HG02884 (cell line): ENCODE data around the gene LMF2.
"Not testable (repeated sequence)": the region's sequence is repeated elsewhere in the genome, so short reads cannot be mapped to it uniquely, and the experiment has no call there.

Experiments used
- ATAC-seq: cut with Tn5 transposase; IDR thresholded peaks from one replicate; pipeline ENCODE4 v1.9.1; 2021; ENCODE audit warnings: mild to moderate bottlenecking, moderate library complexity; ENCODE audit not compliant: unreplicated experiment

Gene LMF2, protein sequence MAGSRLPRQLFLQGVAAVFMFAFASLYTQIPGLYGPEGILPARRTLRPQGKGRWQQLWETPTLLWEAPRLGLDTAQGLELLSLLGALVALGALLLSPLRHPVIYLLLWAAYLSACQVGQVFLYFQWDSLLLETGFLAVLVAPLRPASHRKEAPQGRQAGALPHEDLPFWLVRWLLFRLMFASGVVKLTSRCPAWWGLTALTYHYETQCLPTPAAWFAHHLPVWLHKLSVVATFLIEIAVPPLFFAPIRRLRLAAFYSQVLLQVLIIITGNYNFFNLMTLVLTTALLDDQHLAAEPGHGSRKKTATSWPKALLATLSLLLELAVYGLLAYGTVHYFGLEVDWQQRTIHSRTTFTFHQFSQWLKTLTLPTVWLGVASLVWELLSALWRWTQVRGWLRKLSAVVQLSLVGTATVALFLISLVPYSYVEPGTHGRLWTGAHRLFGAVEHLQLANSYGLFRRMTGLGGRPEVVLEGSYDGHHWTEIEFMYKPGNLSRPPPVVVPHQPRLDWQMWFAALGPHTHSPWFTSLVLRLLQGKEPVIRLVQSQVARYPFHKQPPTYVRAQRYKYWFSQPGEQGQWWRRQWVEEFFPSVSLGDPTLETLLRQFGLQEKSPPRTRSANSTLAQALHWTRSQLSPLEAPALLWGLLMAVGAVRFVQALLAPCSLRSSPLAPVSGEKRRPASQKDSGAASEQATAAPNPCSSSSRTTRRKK

DNA sequence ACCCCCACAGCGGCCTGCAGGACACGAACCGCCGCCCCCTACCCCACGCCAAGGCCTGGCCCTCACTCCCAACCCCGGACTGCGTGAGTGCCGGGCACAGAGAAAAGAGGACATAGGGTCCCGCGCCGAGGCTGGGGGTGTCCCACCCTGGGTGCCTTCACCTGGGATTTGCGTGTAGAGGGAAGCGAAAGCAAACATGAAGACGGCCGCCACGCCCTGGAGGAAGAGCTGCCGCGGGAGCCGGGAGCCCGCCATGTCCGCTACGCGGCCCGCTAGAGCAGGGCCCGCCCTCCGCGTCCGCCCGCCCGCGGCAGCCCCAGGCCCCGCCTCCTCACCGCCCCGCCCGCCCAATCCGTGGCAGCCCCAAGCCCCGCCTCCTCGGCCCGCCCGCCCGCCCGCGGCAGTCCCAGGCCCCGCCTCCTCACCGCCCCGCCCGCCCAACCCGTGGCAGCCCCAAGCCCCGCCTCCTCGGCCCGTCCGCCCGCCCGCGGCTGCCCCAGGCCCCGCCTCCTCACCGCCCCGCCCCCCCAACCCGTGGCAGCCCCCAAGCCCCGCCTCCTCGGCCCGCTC lies at the start of gene LMF2:
Gene LMF2 (minus strand): TSS at position 282 of the 570 bp plus-strand sequence. CDS start 27 bp downstream, at position 255.
- peak; percentile 47 for ATAC-seq

DNA sequence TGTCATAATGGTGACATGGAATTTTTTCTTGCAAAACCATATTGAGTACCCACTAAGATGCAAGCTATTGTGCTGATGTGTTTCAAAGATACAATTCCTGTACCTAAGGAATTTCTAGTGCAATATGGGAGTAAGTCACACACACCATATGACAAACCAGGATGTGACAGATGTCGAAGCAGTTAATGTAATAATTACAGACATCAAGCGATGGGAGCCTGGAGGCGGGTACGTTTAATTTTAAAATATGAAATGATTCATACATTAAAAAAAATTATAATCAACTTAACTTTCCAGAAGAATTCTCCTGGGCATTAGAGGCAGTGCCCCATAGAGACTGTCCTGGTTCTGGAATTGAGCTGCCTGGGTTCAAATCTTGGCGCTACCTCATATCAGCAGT lies 49.2 kb upstream of the LMF2 start:
- ATAC-seq, result no peak

DNA sequence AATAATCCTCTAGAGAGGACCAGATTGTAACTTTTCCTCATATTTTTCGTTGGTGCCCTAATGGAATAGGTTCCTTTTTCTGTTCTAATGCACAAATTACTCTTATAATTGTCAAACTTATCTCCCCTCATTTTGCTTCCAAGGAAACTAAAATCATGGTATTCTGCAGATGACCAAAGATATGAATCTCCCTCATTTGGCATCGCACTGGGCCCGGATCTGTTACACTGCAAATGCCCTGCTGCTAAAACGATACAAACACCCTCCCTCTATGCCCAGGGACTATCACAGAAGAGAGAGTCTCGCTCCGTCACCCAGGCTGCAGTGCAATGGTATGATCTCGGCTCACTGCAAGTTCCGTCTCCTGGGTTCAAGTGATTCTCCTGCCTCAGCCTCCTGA lies 45.8 kb upstream of the LMF2 start:
- ATAC-seq, result no peak

DNA sequence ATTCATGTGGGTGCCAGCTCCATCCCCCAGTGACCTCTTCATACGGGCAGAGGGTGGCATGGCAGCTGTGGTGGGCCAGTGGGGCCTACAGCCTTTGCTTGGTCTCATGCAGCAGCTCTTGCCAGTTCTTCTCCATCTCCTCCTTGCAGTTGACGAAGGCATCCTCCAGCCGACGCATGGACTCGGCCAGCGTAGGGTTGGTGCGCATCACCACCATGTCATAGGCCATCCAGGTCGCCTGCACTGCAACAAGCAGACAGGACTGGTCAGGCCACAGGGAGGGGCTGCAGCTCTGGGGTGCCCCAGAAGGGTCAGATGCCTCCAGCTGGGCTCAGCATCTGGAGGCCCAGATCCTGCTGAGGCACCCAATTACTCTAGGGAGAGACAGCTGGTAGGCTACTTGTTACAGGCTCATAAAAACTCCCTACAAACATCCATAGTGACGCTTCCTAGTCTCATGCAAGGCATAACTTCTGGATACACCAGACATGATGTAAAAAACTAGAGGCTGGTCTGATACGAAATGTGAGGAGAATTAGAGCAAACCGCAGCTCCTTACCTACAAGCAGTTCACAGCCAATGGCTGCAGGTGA lies 43.8 kb upstream of the LMF2 start:
- no peak for ATAC-seq

DNA sequence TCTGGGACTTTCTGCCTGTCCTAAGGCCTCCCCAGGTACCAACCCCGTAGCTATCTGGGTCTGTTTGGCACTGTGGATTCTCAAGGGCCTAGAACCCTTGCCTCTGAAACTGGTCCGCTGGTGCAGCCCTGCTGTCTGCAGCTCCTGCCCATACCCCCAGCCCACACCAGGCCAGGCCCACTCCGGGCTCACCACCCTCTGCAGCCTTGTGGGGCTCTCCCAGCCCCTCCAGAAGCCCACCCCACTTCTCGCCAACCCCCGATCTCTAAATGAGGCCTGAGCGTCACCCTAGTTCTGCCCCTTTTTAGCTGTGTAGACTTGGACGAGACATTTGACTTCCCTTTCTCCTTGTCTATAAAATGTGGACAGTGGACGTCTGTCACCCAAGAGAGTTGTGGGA lies 42.9 kb upstream of the LMF2 start:
- no peak for ATAC-seq

DNA sequence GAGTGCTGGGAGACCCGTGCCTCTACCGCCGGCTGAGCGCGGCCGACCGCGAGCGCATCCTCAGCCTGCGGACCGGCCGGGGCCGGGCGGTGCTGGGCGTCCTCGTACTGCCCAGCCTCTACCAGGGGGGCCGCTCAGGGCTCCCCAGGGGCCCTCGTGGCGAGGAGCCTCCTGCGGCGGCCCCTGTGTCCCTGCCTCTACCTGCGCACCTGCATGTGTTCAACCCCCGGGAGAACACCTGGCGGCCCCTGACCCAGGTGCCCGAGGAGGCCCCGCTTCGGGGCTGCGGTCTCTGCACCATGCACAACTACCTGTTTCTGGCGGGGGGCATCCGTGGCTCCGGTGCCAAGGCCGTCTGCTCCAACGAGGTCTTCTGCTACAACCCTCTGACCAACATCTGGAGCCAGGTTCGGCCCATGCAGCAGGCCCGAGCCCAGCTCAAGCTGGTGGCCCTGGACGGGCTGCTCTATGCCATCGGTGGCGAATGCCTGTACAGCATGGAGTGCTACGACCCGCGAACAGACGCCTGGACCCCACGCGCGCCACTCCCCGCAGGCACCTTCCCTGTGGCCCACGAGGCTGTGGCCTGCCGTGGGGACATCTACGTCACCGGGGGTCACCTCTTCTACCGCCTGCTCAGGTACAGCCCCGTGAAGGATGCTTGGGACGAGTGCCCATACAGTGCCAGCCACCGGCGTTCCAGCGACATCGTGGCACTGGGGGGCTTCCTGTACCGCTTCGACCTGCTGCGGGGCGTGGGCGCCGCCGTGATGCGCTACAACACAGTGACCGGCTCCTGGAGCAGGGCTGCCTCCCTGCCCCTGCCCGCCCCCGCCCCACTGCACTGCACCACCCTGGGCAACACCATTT lies 41.7 kb upstream of the LMF2 start:
- ATAC-seq, result no peak

GRCh38 chr22:50548040-50548920 lies 40.8 kb upstream of the LMF2 start:
- ATAC-seq, result no peak

GRCh38 chr22:50547263-50547985 lies 39.9 kb upstream of the LMF2 start:
- ATAC-seq, result no peak

- ATAC-seq, result no peak
These were observed 39.1 kb upstream of the LMF2 start for GRCh38 chr22:50546326-50547262.

GRCh38 chr22:50545522-50546325 lies 38.2 kb upstream of the LMF2 start, which contains the start of gene KLHDC7B:
Gene KLHDC7B, plus strand, starts transcription at chr22:50545899. Its CDS starts 345 bp downstream, at chr22:50546244.
- no peak for ATAC-seq

DNA sequence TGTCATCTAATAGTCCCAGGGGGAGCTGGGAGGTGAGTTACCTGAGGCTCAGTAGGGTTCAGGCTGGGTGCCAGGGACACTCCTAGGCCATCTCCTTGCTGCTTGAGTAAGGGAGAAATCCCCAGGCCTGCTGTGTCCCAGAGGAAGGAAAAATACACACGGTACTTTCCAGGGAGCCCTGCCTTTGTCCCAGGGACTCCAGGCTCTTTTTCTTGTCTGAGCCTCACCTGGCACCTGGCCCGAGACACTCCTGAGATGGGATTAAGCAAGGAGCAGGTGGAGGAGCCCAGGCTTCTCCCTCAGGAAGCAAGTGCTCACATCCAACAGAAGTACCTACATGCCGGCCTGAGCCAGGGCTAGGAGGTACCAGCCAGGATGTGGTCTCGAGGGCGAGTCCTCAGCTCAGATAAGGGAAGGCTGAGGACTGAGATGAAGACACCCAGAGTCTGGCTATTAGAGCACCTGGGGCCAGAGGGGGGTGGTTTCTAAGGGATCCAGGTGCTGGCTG lies 37.3 kb upstream of the LMF2 start:
- no peak for ATAC-seq

- no peak for ATAC-seq
These were observed 36.7 kb upstream of the LMF2 start for GRCh38 chr22:50544078-50544745.

DNA sequence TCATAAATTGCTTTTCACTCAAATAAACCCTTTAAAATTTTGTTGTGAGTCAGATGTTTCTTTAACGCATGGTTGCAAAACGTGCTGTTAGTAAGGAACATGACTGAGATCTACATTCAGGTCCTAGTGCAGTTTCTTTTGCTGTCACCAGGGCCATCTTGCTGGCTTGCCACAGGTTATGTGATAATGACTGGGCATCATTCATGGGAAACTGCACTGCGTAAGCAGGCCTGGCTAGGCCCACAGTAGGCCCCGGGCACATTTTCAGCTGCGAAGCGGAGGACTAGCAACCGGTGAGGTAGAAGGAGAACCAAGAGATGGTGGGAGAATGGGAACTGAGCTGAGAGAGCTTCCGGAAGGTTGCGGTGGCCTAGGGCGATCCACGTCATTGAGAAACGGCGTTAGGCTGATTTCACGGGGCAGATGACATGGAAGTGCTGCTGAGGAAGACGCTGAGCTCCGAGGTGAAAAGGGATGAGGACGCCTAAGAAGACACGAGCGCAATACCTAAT lies 35.0 kb upstream of the LMF2 start:
- no peak for ATAC-seq

GRCh38 chr22:50541667-50542026 lies 34.1 kb upstream of the LMF2 start:
- not testable (repeated sequence) for ATAC-seq

- no peak for ATAC-seq
These were observed 32.9 kb upstream of the LMF2 start for GRCh38 chr22:50540381-50540780.

- ATAC-seq, result no peak
These were observed 30.3 kb upstream of the LMF2 start for GRCh38 chr22:50537765-50538164.
